Measurements from ENCODE around the gene KCND2.
"Not testable (repeated sequence)": the region's sequence is repeated elsewhere in the genome, so short reads cannot be mapped to it uniquely, and the experiment has no call there.

Gene KCND2

GRCh38 chr7:120272701-120273475, at the start of gene KCND2:
KCND2 (plus strand) TSS chr7:120273175.
- no peak for DNase-seq

- no peak for DNase-seq
Observed at GRCh38 chr7:120226188-120226587, 46.8 kb upstream of the KCND2 start.

GRCh38 chr7:120227255-120227654, 45.7 kb upstream of the KCND2 start:
- DNase-seq, result no peak

- no peak for DNase-seq
Observed at GRCh38 chr7:120229084-120229483, 43.9 kb upstream of the KCND2 start.

- DNase-seq, result no peak
Observed at GRCh38 chr7:120233338-120233737, 39.6 kb upstream of the KCND2 start.

- not testable (repeated sequence) for DNase-seq
Observed at GRCh38 chr7:120240350-120240749, 32.6 kb upstream of the KCND2 start.

- DNase-seq, result no peak
Observed at GRCh38 chr7:120241973-120242372, 31.0 kb upstream of the KCND2 start.

- DNase-seq, result no peak
Observed at GRCh38 chr7:120254845-120255244, 18.1 kb upstream of the KCND2 start.

GRCh38 chr7:120256344-120257070, 16.5 kb upstream of the KCND2 start:
- no peak for DNase-seq

GRCh38 chr7:120259386-120259785, 13.6 kb upstream of the KCND2 start:
- DNase-seq, result no peak

GRCh38 chr7:120260111-120260510, 12.9 kb upstream of the KCND2 start:
- no peak for DNase-seq

GRCh38 chr7:120272261-120272660, 714 bp upstream of the KCND2 start:
- DNase-seq, result peak; percentile 41

GRCh38 chr7:120273476-120273975, 551 bp downstream of the KCND2 start:
- DNase-seq, result peak; percentile 53

GRCh38 chr7:120274482-120274881, 1.5 kb downstream of the KCND2 start:
- no peak for DNase-seq

- no peak for DNase-seq
Observed at GRCh38 chr7:120274899-120275298, 1.9 kb downstream of the KCND2 start.

- DNase-seq, result no peak
Observed at GRCh38 chr7:120276720-120277119, 3.7 kb downstream of the KCND2 start.

GRCh38 chr7:120278773-120279172, 5.8 kb downstream of the KCND2 start:
- no peak for DNase-seq

GRCh38 chr7:120280743-120281142, 7.8 kb downstream of the KCND2 start:
- no peak for DNase-seq

- no peak for DNase-seq
Observed at GRCh38 chr7:120293027-120293426, 20.1 kb downstream of the KCND2 start.

GRCh38 chr7:120302190-120302589, 29.2 kb downstream of the KCND2 start:
- DNase-seq, result no peak

GRCh38 chr7:120303105-120303504, 30.1 kb downstream of the KCND2 start:
- DNase-seq, result no peak

- no peak for DNase-seq
Observed at GRCh38 chr7:120304674-120305073, 31.7 kb downstream of the KCND2 start.

- no peak for DNase-seq
Observed at GRCh38 chr7:120307991-120308545, 35.1 kb downstream of the KCND2 start.
